ENCODE results near the gene NBPF4.
A peak's percentile ranks its signal among the peaks of the same experiment; 100 is the strongest.
"Not testable (repeated sequence)": the region's sequence is repeated elsewhere in the genome, so short reads cannot be mapped to it uniquely, and the experiment has no call there.

NBPF4 gene

DNA sequence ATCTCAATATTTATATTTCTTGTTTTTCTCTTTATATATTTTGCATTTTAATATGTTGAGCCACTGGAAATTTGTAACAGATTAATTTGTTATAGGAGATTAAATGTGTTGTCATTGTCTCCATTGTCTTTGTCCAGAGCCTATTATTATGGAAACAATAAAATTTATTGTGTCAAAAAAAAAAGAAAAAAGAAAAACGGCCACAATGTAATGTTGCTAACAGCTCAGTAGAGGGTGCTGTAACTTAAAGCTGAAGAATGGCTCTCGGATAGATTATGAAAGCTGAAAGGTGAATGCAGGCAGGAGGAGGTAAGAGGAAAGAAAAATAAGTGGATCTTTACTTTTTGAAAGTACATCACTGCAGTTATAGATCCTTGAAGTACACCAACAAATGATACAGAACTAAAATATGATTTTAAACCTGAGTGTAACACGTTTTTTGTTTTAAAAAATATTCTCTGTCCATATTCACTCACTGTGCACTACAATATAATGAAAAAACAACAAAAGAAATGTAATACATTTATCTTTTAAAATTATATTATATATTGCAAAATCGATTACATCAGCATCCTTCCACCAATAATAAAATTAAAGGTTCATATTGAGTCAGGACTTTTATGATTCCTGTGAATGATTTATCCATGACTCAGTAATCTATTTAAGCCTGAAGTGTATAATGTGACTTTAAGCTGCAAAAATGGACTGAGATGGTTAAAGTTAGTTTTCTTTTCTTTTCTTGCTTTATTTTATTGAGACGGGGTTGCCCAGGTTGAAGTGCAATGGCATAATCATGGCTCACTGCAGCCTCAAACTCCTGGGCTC lies 29.0 kb downstream of the NBPF4 start:
- not testable (repeated sequence) for H3K4me1 ChIP-seq; H3K4me2 ChIP-seq (ENCODE audit: low read length); H2AFZ ChIP-seq; H3K79me2 ChIP-seq; H3K9ac ChIP-seq; H3K4me3 ChIP-seq (ENCODE audit: low read depth, low read length); H3K36me3 ChIP-seq (ENCODE audit: control insufficient read depth, insufficient read depth, low read length); H3K9me3 ChIP-seq (ENCODE audit: control insufficient read depth, low read length); H3K27ac ChIP-seq; H3K27me3 ChIP-seq (ENCODE audit: control insufficient read depth, insufficient read depth, low read length)
- TF ChIP-seq, protein P1, sequence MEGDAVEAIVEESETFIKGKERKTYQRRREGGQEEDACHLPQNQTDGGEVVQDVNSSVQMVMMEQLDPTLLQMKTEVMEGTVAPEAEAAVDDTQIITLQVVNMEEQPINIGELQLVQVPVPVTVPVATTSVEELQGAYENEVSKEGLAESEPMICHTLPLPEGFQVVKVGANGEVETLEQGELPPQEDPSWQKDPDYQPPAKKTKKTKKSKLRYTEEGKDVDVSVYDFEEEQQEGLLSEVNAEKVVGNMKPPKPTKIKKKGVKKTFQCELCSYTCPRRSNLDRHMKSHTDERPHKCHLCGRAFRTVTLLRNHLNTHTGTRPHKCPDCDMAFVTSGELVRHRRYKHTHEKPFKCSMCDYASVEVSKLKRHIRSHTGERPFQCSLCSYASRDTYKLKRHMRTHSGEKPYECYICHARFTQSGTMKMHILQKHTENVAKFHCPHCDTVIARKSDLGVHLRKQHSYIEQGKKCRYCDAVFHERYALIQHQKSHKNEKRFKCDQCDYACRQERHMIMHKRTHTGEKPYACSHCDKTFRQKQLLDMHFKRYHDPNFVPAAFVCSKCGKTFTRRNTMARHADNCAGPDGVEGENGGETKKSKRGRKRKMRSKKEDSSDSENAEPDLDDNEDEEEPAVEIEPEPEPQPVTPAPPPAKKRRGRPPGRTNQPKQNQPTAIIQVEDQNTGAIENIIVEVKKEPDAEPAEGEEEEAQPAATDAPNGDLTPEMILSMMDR (IDR thresholded peaks at IDR 0.05), result peak; percentile 26

DNA sequence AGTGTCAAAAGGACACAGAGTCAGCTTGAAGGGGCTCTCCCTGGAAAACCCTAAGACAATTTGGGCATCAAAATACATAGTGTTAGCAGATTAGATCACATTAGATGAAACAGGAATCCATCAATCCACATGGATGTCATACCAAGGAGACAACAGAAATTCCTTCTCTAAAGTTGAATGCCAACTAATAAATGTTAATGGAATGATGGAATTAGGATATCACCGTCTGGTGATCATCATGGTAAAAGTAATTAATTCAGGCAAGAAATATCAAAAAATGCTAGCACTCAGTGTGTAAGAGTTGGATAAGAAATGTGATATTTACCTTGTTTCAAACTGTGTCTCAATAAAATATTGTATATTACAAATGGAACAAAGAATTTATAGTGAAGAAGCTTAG lies 32.9 kb downstream of the NBPF4 start:
- Histone ChIP-seq H3K79me2 (no peaks in the 10 kb centered on the region), H3K4me2 (ENCODE audit: low read length) (no peak overlapping the region), H3K9ac (no peak overlapping the region), H3K36me3 (ENCODE audit: control insufficient read depth, insufficient read depth, low read length) (no peaks in the 10 kb centered on the region), H3K27me3 (ENCODE audit: control insufficient read depth, insufficient read depth, low read length) (no peaks in the 10 kb centered on the region), H3K4me3 (ENCODE audit: low read depth, low read length) (no peak overlapping the region), H3K9me3 (ENCODE audit: control insufficient read depth, low read length) (no peaks in the 10 kb centered on the region), H3K4me1 (no peaks in the 10 kb centered on the region), H3K27ac (no peak overlapping the region), H2AFZ (no peak overlapping the region)
- TF ChIP-seq, protein P1 (IDR thresholded peaks at IDR 0.05), result no peak

DNA sequence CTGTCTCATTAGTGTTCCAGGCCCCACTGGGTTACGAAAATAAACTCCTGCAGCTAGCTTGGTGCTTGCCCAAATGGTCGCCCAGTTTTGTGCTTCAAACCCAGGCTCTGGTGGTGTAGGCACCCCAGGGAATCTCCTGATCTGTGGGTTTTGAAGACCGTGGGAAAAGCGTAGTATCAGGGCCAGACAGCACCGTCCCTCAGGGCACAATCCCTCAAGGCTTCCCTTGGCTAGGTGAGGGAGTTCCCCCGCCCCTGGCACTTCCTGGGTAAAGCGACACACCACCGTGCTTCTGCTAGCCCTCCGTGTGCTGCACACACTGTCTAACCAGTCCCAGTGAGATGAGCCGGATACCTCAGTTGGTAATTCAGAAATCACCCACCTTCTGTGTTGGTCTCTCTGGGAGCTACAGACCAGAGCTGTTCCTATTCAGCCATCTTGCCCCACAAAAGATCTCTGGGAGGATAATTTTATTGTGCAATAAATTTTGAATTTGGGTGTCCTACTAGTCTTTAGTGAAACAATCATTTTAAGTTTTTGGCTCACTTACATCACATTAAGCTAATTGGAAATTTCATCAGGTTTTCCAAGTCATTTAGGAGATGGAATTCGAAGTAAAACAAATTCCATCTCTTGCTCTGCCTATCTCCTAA lies 34.3 kb downstream of the NBPF4 start:
- H2AFZ ChIP-seq, result no peak overlapping the region
- H3K36me3 ChIP-seq (ENCODE audit: control insufficient read depth, insufficient read depth, low read length), result no peaks in the 10 kb centered on the region
- no peak overlapping the region for H3K4me2 ChIP-seq (ENCODE audit: low read length)
- H3K9me3 ChIP-seq (ENCODE audit: control insufficient read depth, low read length), result no peaks in the 10 kb centered on the region
- no peaks in the 10 kb centered on the region for H3K4me1 ChIP-seq
- H3K79me2 ChIP-seq, result no peaks in the 10 kb centered on the region
- H3K9ac ChIP-seq, result no peak overlapping the region
- TF ChIP-seq, protein P1 (IDR thresholded peaks at IDR 0.05), result no peak
- no peak overlapping the region for H3K4me3 ChIP-seq (ENCODE audit: low read depth, low read length)
- H3K27ac ChIP-seq, result no peak overlapping the region
- H3K27me3 ChIP-seq (ENCODE audit: control insufficient read depth, insufficient read depth, low read length), result no peaks in the 10 kb centered on the region

DNA sequence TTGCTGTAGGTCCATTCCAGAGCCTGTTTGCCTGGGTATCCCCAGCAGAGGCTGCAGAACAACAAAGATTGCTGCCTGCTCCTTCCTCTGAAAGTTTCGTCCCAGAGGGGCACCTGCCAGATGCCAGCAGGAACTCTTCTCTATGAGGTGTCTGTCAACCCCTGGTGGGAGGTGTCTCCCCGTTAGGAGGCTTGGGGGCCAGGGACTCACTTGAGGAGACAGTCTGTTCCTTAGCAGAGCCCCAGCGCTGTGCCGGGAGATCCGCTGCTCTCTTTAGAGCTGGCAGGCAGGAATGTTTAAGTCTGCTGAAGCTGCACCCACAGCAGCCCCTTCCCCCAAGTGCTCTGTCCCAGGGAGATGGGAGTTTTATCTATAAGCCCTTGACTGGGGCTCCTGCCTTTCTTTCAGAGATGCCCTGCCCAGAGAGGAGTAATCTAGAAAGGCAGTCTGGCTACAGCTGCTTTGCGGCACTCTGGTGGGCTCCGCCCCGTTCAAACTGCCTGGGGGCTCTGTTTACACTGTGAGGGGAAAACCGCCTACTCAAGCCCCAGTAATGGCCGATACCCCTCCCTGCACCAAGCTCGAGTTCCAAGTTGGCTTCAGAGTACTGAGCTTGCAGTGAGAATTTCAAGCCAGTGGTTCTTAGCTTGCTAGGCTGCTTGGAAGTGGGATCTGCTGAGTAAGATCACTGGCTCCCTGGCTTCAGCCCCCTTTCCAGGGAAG lies 35.0 kb downstream of the NBPF4 start:
- TF ChIP-seq, protein P1 (IDR thresholded peaks at IDR 0.05), result no peak
- H3K9ac ChIP-seq, result no peak overlapping the region
- no peaks in the 10 kb centered on the region for H3K36me3 ChIP-seq (ENCODE audit: control insufficient read depth, insufficient read depth, low read length)
- no peak overlapping the region for H3K4me3 ChIP-seq (ENCODE audit: low read depth, low read length)
- H3K4me1 ChIP-seq, result no peaks in the 10 kb centered on the region
- no peak overlapping the region for H2AFZ ChIP-seq
- H3K4me2 ChIP-seq (ENCODE audit: low read length), result no peak overlapping the region
- H3K27me3 ChIP-seq (ENCODE audit: control insufficient read depth, insufficient read depth, low read length), result no peaks in the 10 kb centered on the region
- no peaks in the 10 kb centered on the region for H3K79me2 ChIP-seq
- H3K27ac ChIP-seq, result no peak overlapping the region
- H3K9me3 ChIP-seq (ENCODE audit: control insufficient read depth, low read length), result no peaks in the 10 kb centered on the region

DNA sequence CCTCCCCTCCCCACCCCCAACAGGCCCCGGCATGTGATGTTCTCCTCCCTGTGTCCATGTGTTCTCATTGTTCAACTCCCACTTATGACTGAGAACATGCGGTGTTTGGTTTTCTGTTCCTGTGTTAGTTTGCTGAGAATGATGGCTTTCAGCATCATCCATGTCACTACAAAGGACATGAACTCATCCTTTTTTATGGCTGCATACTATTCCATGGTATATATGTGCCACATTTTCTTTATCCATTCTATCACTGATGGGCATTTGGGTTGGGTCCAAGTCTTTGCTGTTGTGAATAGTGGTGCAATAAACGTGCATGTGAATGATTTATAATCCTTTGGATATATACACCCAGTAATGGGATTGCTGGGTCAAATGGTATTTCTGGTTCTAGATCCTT lies 40.3 kb downstream of the NBPF4 start:
- H3K27ac ChIP-seq; H3K4me3 ChIP-seq (ENCODE audit: low read depth, low read length); H3K9ac ChIP-seq; H3K36me3 ChIP-seq (ENCODE audit: control insufficient read depth, insufficient read depth, low read length); H3K27me3 ChIP-seq (ENCODE audit: control insufficient read depth, insufficient read depth, low read length); H3K79me2 ChIP-seq; H3K4me2 ChIP-seq (ENCODE audit: low read length); H3K4me1 ChIP-seq; H2AFZ ChIP-seq; H3K9me3 ChIP-seq (ENCODE audit: control insufficient read depth, low read length): not testable (repeated sequence)
